Occipital lobe (tissue), 2 donors: ENCODE measurements around the gene HELZ. TPM values are rescaled to one million over a fixed set of nuclear protein-coding genes. Genes with fewer than 3 reads are reported as not detected.

Source experiments
- DNase-seq: peaks from one replicate; lab custom pipeline; 2025; lab: John Stamatoyannopoulos, UW
- total RNA-seq: library from RNA; depleted of rRNA; stranded (reverse); fragments of >200 nt; gene quantifications from one replicate; pipeline ENCODE4 v1.2.3, GENCODE V29; 2014

Gene HELZ
- total RNA-seq, 1 donor from 2014 or later, result 58.0 TPM

- no peak for DNase-seq
Observed at GRCh38 chr17:67082107-67082506, 162.9 kb downstream of the HELZ start.

- DNase-seq, result no peak
Observed at GRCh38 chr17:67080804-67081203, 164.2 kb downstream of the HELZ start.

- no peak for DNase-seq
Observed at GRCh38 chr17:67079491-67079890, 165.5 kb downstream of the HELZ start.

GRCh38 chr17:67078292-67078691 is 166.7 kb downstream of the HELZ start:
- DNase-seq, result no peak

GRCh38 chr17:67076290-67076689 is 168.7 kb downstream of the HELZ start:
- DNase-seq, result no peak

GRCh38 chr17:67074781-67075180 is 170.2 kb downstream of the HELZ start:
- DNase-seq, result no peak

GRCh38 chr17:67072885-67073284 is 172.1 kb downstream of the HELZ start:
- no peak for DNase-seq

- no peak for DNase-seq
Observed at GRCh38 chr17:67071595-67071994, 173.4 kb downstream of the HELZ start.

- DNase-seq, result no peak
Observed at GRCh38 chr17:67069603-67070136, 175.3 kb downstream of the HELZ start.

- no peak for DNase-seq
Observed at GRCh38 chr17:67068999-67069398, 176.0 kb downstream of the HELZ start.

- DNase-seq, result no peak
Observed at GRCh38 chr17:67067571-67068482, 177.2 kb downstream of the HELZ start.

GRCh38 chr17:67066717-67067116 is 178.3 kb downstream of the HELZ start:
- no peak for DNase-seq

- DNase-seq, result no peak
Observed at GRCh38 chr17:67063141-67063540, 181.9 kb downstream of the HELZ start.

GRCh38 chr17:67059372-67059771 is 185.6 kb downstream of the HELZ start:
- DNase-seq, result no peak

GRCh38 chr17:67058036-67058435 is 187.0 kb downstream of the HELZ start:
- no peak for DNase-seq

- DNase-seq, result no peak
Observed at GRCh38 chr17:67056746-67057490, 188.1 kb downstream of the HELZ start.

- no peak for DNase-seq
Observed at GRCh38 chr17:67055811-67056745, 188.9 kb downstream of the HELZ start.

- DNase-seq, result no peak
Observed at GRCh38 chr17:67055041-67055443, 190.0 kb downstream of the HELZ start.

- DNase-seq, result no peak
Observed at GRCh38 chr17:67054608-67055007, 190.4 kb downstream of the HELZ start.

- DNase-seq, result no peak
Observed at GRCh38 chr17:67054011-67054591, 190.9 kb downstream of the HELZ start.
